K562 (cell line): Measurements from ENCODE around the gene NT5C3B. TPM values are rescaled to one million over a fixed set of nuclear protein-coding genes. Genes with fewer than 3 reads are reported as not detected.

ENCODE experiments used
- ARHGAP35 ChIP-seq: fragments of 450-650 bp; IDR thresholded peaks from 2 replicates; pipeline ENCODE4 v1.6.1; 2018; ENCODE audit not compliant: partially characterized antibody
- ARID2 ChIP-seq: fragments of 450-650 bp; IDR thresholded peaks from 2 replicates; pipeline ENCODE4 v1.6.1; 2017; ENCODE audit warnings: antibody characterized with exemption, mild to moderate bottlenecking
- CBX5 ChIP-seq: IDR thresholded peaks from 2 replicates; pipeline ENCODE4 v1.6.1; 2014; ENCODE audit warnings: low read depth, borderline replicate concordance
- CSDE1 ChIP-seq, 2 experiments: fragments of 450-650 bp; IDR thresholded peaks; 2 replicates each; pipeline ENCODE4 v1.6.1; 2016; ENCODE audit warnings: mild to moderate bottlenecking in 1 of 2
- DACH1 ChIP-seq: fragments of 450-650 bp; IDR thresholded peaks from 2 replicates; pipeline ENCODE4 v1.6.1; 2018; ENCODE audit not compliant: partially characterized antibody
- EHMT2 ChIP-seq: fragments of 450-650 bp; IDR thresholded peaks from 2 replicates; pipeline ENCODE4 v1.6.1; 2018; ENCODE audit warnings: antibody characterized with exemption
- ESRRB ChIP-seq: fragments of 250-450 bp; sonication (Bioruptor Pico); IDR thresholded peaks from 2 replicates; pipeline ENCODE4 v1.5.0; 2020; ENCODE audit warnings: mild to moderate bottlenecking, moderate library complexity, borderline replicate concordance
- GABPB1 ChIP-seq: sonication (generic); formaldehyde crosslinking; IDR thresholded peaks from 2 replicates; pipeline ENCODE4 v1.8.0; 2022; ENCODE audit warnings: mild to moderate bottlenecking, missing genetic modification reagents
- HDAC3 ChIP-seq: fragments of 450-650 bp; IDR thresholded peaks from 2 replicates; pipeline ENCODE4 v1.6.1; 2018; ENCODE audit warnings: borderline replicate concordance, mild to moderate bottlenecking, moderate library complexity; ENCODE audit not compliant: partially characterized antibody
- HOXB6 ChIP-seq: fragments of 250-450 bp; sonication (Bioruptor Pico); IDR thresholded peaks from 2 replicates; pipeline ENCODE4 v1.5.1; 2022; ENCODE audit warnings: mild to moderate bottlenecking, borderline replicate concordance
- ID3 ChIP-seq, 2 experiments: fragments of 250-450 bp in 1 of 2; fragments of 450-650 bp in 1 of 2; sonication (Bioruptor Pico) in 1 of 2; IDR thresholded peaks; 2 replicates each; pipeline versions ENCODE4 v1.6.1 to v1.8.0; 2016 to 2021; ENCODE audit warnings: mild to moderate bottlenecking in 2 of 2, moderate library complexity in 2 of 2, missing compliant biosample characterization in 1 of 2, missing genetic modification characterization in 1 of 2
- MAZ ChIP-seq, 2 experiments: fragments of 450-650 bp in 1 of 2; sonication (generic) in 1 of 2; formaldehyde crosslinking; IDR thresholded peaks in 1 of 2; conservative IDR thresholded peaks in 1 of 2; 2 replicates each; pipeline versions ENCODE4 v1.4.0 to v1.5.0; 2020; ENCODE audit warnings: mild to moderate bottlenecking in 1 of 2, missing genetic modification reagents in 1 of 2
- MYBL2 ChIP-seq, 2 experiments: fragments of 450-650 bp in 1 of 2; sonication (generic) in 1 of 2; formaldehyde crosslinking in 1 of 2; IDR thresholded peaks; 2 replicates each; pipeline versions ENCODE4 v1.6.1 to v1.8.1; 2017 to 2022; ENCODE audit warnings: borderline replicate concordance in 1 of 2, inconsistent platforms in 1 of 2, low read depth in 1 of 2, mild to moderate bottlenecking in 1 of 2, missing genetic modification reagents in 1 of 2, moderate library complexity in 1 of 2
- NCOA1 ChIP-seq: fragments of 450-650 bp; IDR thresholded peaks from 2 replicates; pipeline ENCODE4 v1.6.1; 2016; ENCODE audit warnings: low read depth
- NFRKB ChIP-seq: fragments of 450-650 bp; IDR thresholded peaks from 2 replicates; pipeline ENCODE4 v1.6.1; 2016; ENCODE audit warnings: low read depth
- NR2C1 ChIP-seq, 2 experiments: fragments of 450-650 bp; IDR thresholded peaks; 2 replicates each; pipeline ENCODE4 v1.6.1; 2017; ENCODE audit warnings: mild to moderate bottlenecking in 2 of 2, antibody characterized with exemption in 1 of 2, inconsistent platforms in 1 of 2, missing compliant biosample characterization in 1 of 2, missing genetic modification characterization in 1 of 2
- RBM14 ChIP-seq: fragments of 200-400 bp; formaldehyde crosslinking; IDR thresholded peaks from 2 replicates; pipeline ENCODE4 v1.6.1; 2018; ENCODE audit warnings: low read depth, mild to moderate bottlenecking, low read length, moderate library complexity, borderline replicate concordance; ENCODE audit not compliant: insufficient read depth
- SMAD1 ChIP-seq: fragments of 150-350 bp; IDR thresholded peaks from 2 replicates; pipeline ENCODE4 v1.6.1; 2014; ENCODE audit warnings: low read length, low read depth; ENCODE audit not compliant: partially characterized antibody
- SMAD2 ChIP-seq: fragments of 150-350 bp; IDR thresholded peaks from 2 replicates; pipeline ENCODE4 v1.6.1; 2014; ENCODE audit warnings: low read depth, mild to moderate bottlenecking, low read length
- SRSF3 ChIP-seq: fragments of 200-400 bp; formaldehyde crosslinking; IDR thresholded peaks from 2 replicates; pipeline ENCODE4 v1.6.1; 2016; ENCODE audit warnings: mild to moderate bottlenecking, low read length, moderate library complexity; ENCODE audit not compliant: insufficient read depth
- STAG1 ChIP-seq: sonication (generic); formaldehyde crosslinking; IDR thresholded peaks from 2 replicates; pipeline ENCODE4 v1.5.0; 2020; ENCODE audit warnings: missing genetic modification reagents, borderline replicate concordance
- TRIM25 ChIP-seq: fragments of 450-650 bp; IDR thresholded peaks from 2 replicates; pipeline ENCODE4 v1.7.0; 2016; ENCODE audit warnings: borderline replicate concordance
- ZNF354B ChIP-seq: fragments of 250-450 bp; sonication (Bioruptor Pico); IDR thresholded peaks from 2 replicates; pipeline ENCODE4 v1.4.0; 2020
- ZNF507 ChIP-seq: conservative IDR thresholded peaks from 2 replicates; pipeline ENCODE4 v1.6.1; 2017; ENCODE audit warnings: missing genetic modification characterization, missing compliant biosample characterization
- ZNF655 ChIP-seq: fragments of 250-450 bp; sonication (Bioruptor Pico); IDR thresholded peaks from 2 replicates; pipeline ENCODE4 v1.5.0; 2021
- polyA plus RNA-seq, 8 experiments: library from polyadenylated mRNA; depleted of rRNA in 4 of 8; stranded (reverse) in 5 of 8; unstranded in 3 of 8; fragments of >200 nt; fragmentation: Nextera tagmentation in 2 of 8; fragmentation: Illumina TruSeq in 1 of 8; extraction: Ambion mirVana in 2 of 8; extraction: Trizol in 1 of 8; gene quantifications; 2 replicates each; pipeline versions ENCODE4 v1.2.1 to v1.2.3, GENCODE V29; 2011 to 2014; ENCODE audit warnings: inconsistent platforms in 1 of 8, missing spikeins in 1 of 8
- total RNA-seq, 7 experiments: library from RNA; depleted of rRNA in 6 of 7; stranded (reverse); fragments of >200 nt in 6 of 7; fragmentation: Illumina TruSeq in 2 of 7; extraction: Trizol in 2 of 7; gene quantifications; 2 replicates each; pipeline versions ENCODE4 v1.2.1 to v1.2.3, GENCODE V29; 2011 to 2021; ENCODE audit warnings: low replicate concordance in 1 of 7

NT5C3B gene
- total and polyA plus RNA-seq, 9 of the 15 experiments (the other 6 are each of a cell fraction or from before 2014, with no cell fraction given), result 2.0 to 166 (median 85.0) TPM

- TF ChIP-seq ZNF655 (no peak), HDAC3 (no peak), HOXB6 (CRISPR knock-in tag) (no peak), ARHGAP35 (no peak), NR2C1 (IDR thresholded peaks at IDR 0.05) (no peak), NR2C1 (tag; IDR thresholded peaks at IDR 0.05) (no peak), DACH1 (no peak), NCOA1 (no peak), ZNF354B (CRISPR knock-in tag) (no peak), SMAD1 (no peak), RBM14 (no peak), ARID2 (no peak), SMAD2 (no peak), MYBL2 (IDR thresholded peaks at IDR 0.05; ENCODE audit: low read depth) (no peak), MYBL2 (CRISPR knock-in tag; IDR thresholded peaks at IDR 0.05; ENCODE audit: borderline replicate concordance) (no peak), CBX5 (no peak), ID3 (CRISPR knock-in tag; IDR thresholded peaks at IDR 0.05) (no peak), ID3 (tag; IDR thresholded peaks at IDR 0.05) (0 out of 2 replicates have a peak, but pooled peaks have one; percentile 20), EHMT2 (no peak), ZNF507 (tag) (no peak), NFRKB (no peak), GABPB1 (CRISPR knock-in tag) (peak; percentile 47; the same call in 1 of the 2 replicates), ESRRB (CRISPR knock-in tag) (no peak), MAZ (CRISPR knock-in tag; conservative IDR thresholded peaks at IDR 0.05 in 1 of 2, IDR thresholded peaks at IDR 0.05 in 1 of 2) (no peak; a peak in 2 of 4 replicates), STAG1 (no peak), SRSF3 (no peak), TRIM25 (no peak), CSDE1 (IDR thresholded peaks at IDR 0.05) (no peak)
Observed at GRCh38 chr17:41864836-41865595, 29.0 kb upstream of the NT5C3B start, which contains the start of gene KLHL11 (continued).
